ENCODE data around the gene MRM2. TPM values are rescaled to one million over a fixed set of nuclear protein-coding genes. Genes with fewer than 3 reads are reported as not detected.

Gene MRM2
- polyA plus RNA-seq, 2 of the 4 experiments (the other 2 are of a cell fraction) = 35.6 to 44.0 TPM

GRCh38 chr7:2212906-2213305 lies 29.1 kb downstream of the MRM2 start:
- Histone ChIP-seq H3K4me1 (no peaks in the 10 kb centered on the region), H3K9me3 (no peaks in the 10 kb centered on the region), H3K4me2 (no peak overlapping the region), H3K4me3 (no peak overlapping the region), H3K27ac (no peak overlapping the region)
- FAIRE-seq (no peak), ATAC-seq (no peak), DNase-seq (ENCODE audit: low read depth in 1 of 2, low spot score in 1 of 2) (no peak)
- ChIA-PET POLR2A (no interaction called here), CTCF (no interaction called here)
- 98% methylated on average over 8 of the region's 10 CpGs for WGBS (ENCODE audit: missing lambda C conversion rate)
- TF ChIP-seq MAFK (IDR thresholded peaks at IDR 0.05; ENCODE audit: partially characterized antibody) (no peak), CBX8 (IDR thresholded peaks at IDR 0.05) (no peak), KDM1A (IDR thresholded peaks at IDR 0.05; ENCODE audit: low read depth) (no peak), ZC3H11A (IDR thresholded peaks at IDR 0.05) (no peak), BHLHE40 (IDR thresholded peaks at IDR 0.05; ENCODE audit: low read depth, low read length) (no peak), CBX2 (IDR thresholded peaks at IDR 0.05; ENCODE audit: borderline replicate concordance, low read depth) (no peak), CHD2 (IDR thresholded peaks at IDR 0.05; ENCODE audit: low read length, partially characterized antibody) (no peak), TP53 (CRISPR knock-in tag; IDR thresholded peaks at IDR 0.05) (no peak), GATA3 (IDR thresholded peaks at IDR 0.05; ENCODE audit: borderline replicate concordance) (no peak), CEBPB (IDR thresholded peaks at IDR 0.05) (no peak), NPAS2 (CRISPR knock-in tag; IDR thresholded peaks at IDR 0.05; ENCODE audit: borderline replicate concordance) (no peak), SMC3 (IDR thresholded peaks at IDR 0.05) (no peak), FOSL2 (IDR thresholded peaks at IDR 0.05) (no peak), FOSL2 (CRISPR knock-in tag; IDR thresholded peaks at IDR 0.05) (no peak)
- TF ChIP-seq, protein P1, sequence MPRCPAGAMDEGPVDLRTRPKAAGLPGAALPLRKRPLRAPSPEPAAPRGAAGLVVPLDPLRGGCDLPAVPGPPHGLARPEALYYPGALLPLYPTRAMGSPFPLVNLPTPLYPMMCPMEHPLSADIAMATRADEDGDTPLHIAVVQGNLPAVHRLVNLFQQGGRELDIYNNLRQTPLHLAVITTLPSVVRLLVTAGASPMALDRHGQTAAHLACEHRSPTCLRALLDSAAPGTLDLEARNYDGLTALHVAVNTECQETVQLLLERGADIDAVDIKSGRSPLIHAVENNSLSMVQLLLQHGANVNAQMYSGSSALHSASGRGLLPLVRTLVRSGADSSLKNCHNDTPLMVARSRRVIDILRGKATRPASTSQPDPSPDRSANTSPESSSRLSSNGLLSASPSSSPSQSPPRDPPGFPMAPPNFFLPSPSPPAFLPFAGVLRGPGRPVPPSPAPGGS (IDR thresholded peaks at IDR 0.05) = no peak
- TF ChIP-seq, protein P2, sequence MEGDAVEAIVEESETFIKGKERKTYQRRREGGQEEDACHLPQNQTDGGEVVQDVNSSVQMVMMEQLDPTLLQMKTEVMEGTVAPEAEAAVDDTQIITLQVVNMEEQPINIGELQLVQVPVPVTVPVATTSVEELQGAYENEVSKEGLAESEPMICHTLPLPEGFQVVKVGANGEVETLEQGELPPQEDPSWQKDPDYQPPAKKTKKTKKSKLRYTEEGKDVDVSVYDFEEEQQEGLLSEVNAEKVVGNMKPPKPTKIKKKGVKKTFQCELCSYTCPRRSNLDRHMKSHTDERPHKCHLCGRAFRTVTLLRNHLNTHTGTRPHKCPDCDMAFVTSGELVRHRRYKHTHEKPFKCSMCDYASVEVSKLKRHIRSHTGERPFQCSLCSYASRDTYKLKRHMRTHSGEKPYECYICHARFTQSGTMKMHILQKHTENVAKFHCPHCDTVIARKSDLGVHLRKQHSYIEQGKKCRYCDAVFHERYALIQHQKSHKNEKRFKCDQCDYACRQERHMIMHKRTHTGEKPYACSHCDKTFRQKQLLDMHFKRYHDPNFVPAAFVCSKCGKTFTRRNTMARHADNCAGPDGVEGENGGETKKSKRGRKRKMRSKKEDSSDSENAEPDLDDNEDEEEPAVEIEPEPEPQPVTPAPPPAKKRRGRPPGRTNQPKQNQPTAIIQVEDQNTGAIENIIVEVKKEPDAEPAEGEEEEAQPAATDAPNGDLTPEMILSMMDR (IDR thresholded peaks at IDR 0.05) = no peak

- FAIRE-seq (no peak), DNase-seq (ENCODE audit: low read depth in 1 of 2, low spot score in 1 of 2) (no peak), ATAC-seq (no peak)
- Histone ChIP-seq H3K9me3 (no peaks in the 10 kb centered on the region), H3K27ac (no peak overlapping the region), H3K4me2 (no peak overlapping the region), H3K4me1 (no peaks in the 10 kb centered on the region), H3K4me3 (no peak overlapping the region)
- TF ChIP-seq PBX3 (IDR thresholded peaks at IDR 0.05) = no peak
- TF ChIP-seq CEBPB (IDR thresholded peaks at IDR 0.05) = no peak
- TF ChIP-seq, protein P3, sequence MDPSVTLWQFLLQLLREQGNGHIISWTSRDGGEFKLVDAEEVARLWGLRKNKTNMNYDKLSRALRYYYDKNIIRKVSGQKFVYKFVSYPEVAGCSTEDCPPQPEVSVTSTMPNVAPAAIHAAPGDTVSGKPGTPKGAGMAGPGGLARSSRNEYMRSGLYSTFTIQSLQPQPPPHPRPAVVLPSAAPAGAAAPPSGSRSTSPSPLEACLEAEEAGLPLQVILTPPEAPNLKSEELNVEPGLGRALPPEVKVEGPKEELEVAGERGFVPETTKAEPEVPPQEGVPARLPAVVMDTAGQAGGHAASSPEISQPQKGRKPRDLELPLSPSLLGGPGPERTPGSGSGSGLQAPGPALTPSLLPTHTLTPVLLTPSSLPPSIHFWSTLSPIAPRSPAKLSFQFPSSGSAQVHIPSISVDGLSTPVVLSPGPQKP (IDR thresholded peaks at IDR 0.05; ENCODE audit: low read depth, low read length) = no peak
- TF ChIP-seq POLR2A (IDR thresholded peaks at IDR 0.05; ENCODE audit: low read length) = no peak
- no peak for TF ChIP-seq ZC3H11A (IDR thresholded peaks at IDR 0.05)
- no peak for TF ChIP-seq POLR2AphosphoS2 (conservative IDR thresholded peaks at IDR 0.05; ENCODE audit: low read length)
- TF ChIP-seq USF2 (IDR thresholded peaks at IDR 0.05) = no peak
- TF ChIP-seq KDM1A (IDR thresholded peaks at IDR 0.05; ENCODE audit: low read depth) = no peak
- TF ChIP-seq EHMT2 (IDR thresholded peaks at IDR 0.05; ENCODE audit: low read depth) = no peak
- TF ChIP-seq EHF (CRISPR knock-in tag; IDR thresholded peaks at IDR 0.05) = no peak
- TF ChIP-seq CBX2 (IDR thresholded peaks at IDR 0.05; ENCODE audit: borderline replicate concordance, low read depth) = no peak
- no peak for TF ChIP-seq TFCP2L1 (CRISPR knock-in tag; IDR thresholded peaks at IDR 0.05)
- TF ChIP-seq RCOR1 (IDR thresholded peaks at IDR 0.05; ENCODE audit: low read depth, low read length) = no peak
- TF ChIP-seq ZNF302 (CRISPR knock-in tag; IDR thresholded peaks at IDR 0.05) = no peak
- no peak for TF ChIP-seq ATOH8 (CRISPR knock-in tag; IDR thresholded peaks at IDR 0.05; ENCODE audit: low read depth)
- no peak for TF ChIP-seq CBX8 (IDR thresholded peaks at IDR 0.05)
- no peak for TF ChIP-seq MAFK (IDR thresholded peaks at IDR 0.05; ENCODE audit: partially characterized antibody)
- no peak for TF ChIP-seq RARB (CRISPR knock-in tag; IDR thresholded peaks at IDR 0.05)
- TF ChIP-seq ZFP36 (IDR thresholded peaks at IDR 0.05; ENCODE audit: borderline replicate concordance, partially characterized antibody) = no peak
- no peak for TF ChIP-seq MYC (IDR thresholded peaks at IDR 0.05; ENCODE audit: borderline replicate concordance, low read length)
- ChIA-PET CTCF (interaction anchor here (1.0 to 1.5 kb wide), 3 partner anchors 10 to 107 kb away, joined by 3 to 5 read pairs (median 3); no protein-coding TSS in a partner anchor), POLR2A (no interaction called here)
- 98% methylated on average over 9 of the region's 13 CpGs for WGBS (ENCODE audit: missing lambda C conversion rate)
Observed at GRCh38 chr7:2211926-2212325, 30.1 kb downstream of the MRM2 start.

Measured in A549 (cell line).